PC-3 (cell line): ENCODE measurements around the gene CENPO. TPM values are rescaled to one million over a fixed set of nuclear protein-coding genes. Genes with fewer than 3 reads are reported as not detected.

ENCODE experiments used
- ATAC-seq: fragments of 200-7000 bp; cut with Tn5 transposase; 2 replicates; pipeline ENCODE4 v1.9.1; 2020; ENCODE audit warnings: mild to moderate bottlenecking, moderate library complexity
- BruUV-seq: library from RNA; stranded (reverse); fragments of 400-500 nt; replicated peaks from 2 replicates; lab custom pipeline; 2021; lab: Mats Ljungman, UMichigan
- CTCF ChIA-PET: fragments of 300-600 bp; sonication (Branson Sonifier 250); formaldehyde crosslinking; loops from one replicate; lab custom pipeline; 2022; ENCODE audit warnings: antibody characterized with exemption; lab: Charles Lee
- POLR2A ChIA-PET: fragments of 300-600 bp; sonication (Branson Sonifier 250); formaldehyde crosslinking; loops from one replicate; lab custom pipeline; 2022; ENCODE audit warnings: antibody characterized with exemption; ENCODE audit not compliant: unreplicated experiment; lab: Charles Lee
- DNase-seq: peaks from one replicate; pipeline ENCODE4 v3.0.0-alpha.2; 2015
- H2AFZ ChIP-seq: fragments of 300-600 bp; sonication (generic); 2 replicates; pipeline ENCODE4 v1.6.0; 2016; ENCODE audit warnings: antibody characterized with exemption, low read length
- H3F3A ChIP-seq: fragments of 300-600 bp; sonication (generic); one replicate; pipeline ENCODE4 v1.6.0; 2017; ENCODE audit warnings: antibody characterized with exemption, low read length, control low read depth, mild to moderate bottlenecking; ENCODE audit not compliant: unreplicated experiment
- H3K27ac ChIP-seq: fragments of 300-600 bp; sonication (generic); 2 replicates; pipeline ENCODE4 v1.5.1; 2016; ENCODE audit warnings: mild to moderate bottlenecking, low read length
- H3K27me3 ChIP-seq: fragments of 300-600 bp; sonication (generic); 2 replicates; pipeline ENCODE4 v1.6.1; 2016; ENCODE audit warnings: low read length, mixed read lengths
- H3K36me3 ChIP-seq: fragments of 300-600 bp; sonication (generic); 2 replicates; pipeline ENCODE4 v1.6.1; 2016; ENCODE audit warnings: low read depth, mixed run types, low read length, mixed read lengths
- H3K4me1 ChIP-seq: fragments of 300-600 bp; sonication (generic); 2 replicates; pipeline ENCODE4 v1.5.1; 2016; ENCODE audit warnings: low read length; ENCODE audit not compliant: insufficient read depth
- H3K4me2 ChIP-seq: fragments of 300-600 bp; sonication (generic); 2 replicates; pipeline ENCODE4 v1.6.0; 2016; ENCODE audit warnings: low read length
- H3K4me3 ChIP-seq: fragments of 300-600 bp; sonication (generic); 2 replicates; pipeline ENCODE4 v1.5.1; 2016; ENCODE audit warnings: mild to moderate bottlenecking, low read length, mixed read lengths
- H3K79me2 ChIP-seq: fragments of 300-600 bp; sonication (generic); 2 replicates; pipeline ENCODE4 v1.6.1; 2017; ENCODE audit warnings: low read length, mixed read lengths
- H3K9ac ChIP-seq: fragments of 300-600 bp; sonication (generic); 2 replicates; pipeline ENCODE4 v1.6.0; 2016; ENCODE audit warnings: mild to moderate bottlenecking, low read length
- H3K9me2 ChIP-seq: fragments of 300-600 bp; sonication (generic); replicated peaks from 2 replicates; pipeline ENCODE4 v1.6.1; 2016; ENCODE audit warnings: mixed run types, low read length, mixed read lengths
- H3K9me3 ChIP-seq: fragments of 300-600 bp; sonication (generic); 2 replicates; pipeline ENCODE4 v1.6.1; 2016; ENCODE audit warnings: low read length, mixed read lengths
- H4K20me1 ChIP-seq: fragments of 300-600 bp; sonication (generic); 2 replicates; pipeline ENCODE4 v1.6.1; 2016; ENCODE audit warnings: low read length, mixed read lengths
- EZH2 ChIP-seq: fragments of 300-600 bp; sonication (generic); IDR thresholded peaks from one replicate; pipeline ENCODE4 v1.6.1; 2017; ENCODE audit warnings: antibody characterized with exemption, mild to moderate bottlenecking, low read length; ENCODE audit not compliant: unreplicated experiment
- EZH2phosphoT487 ChIP-seq: fragments of 300-600 bp; sonication (generic); IDR thresholded peaks from 2 replicates; pipeline ENCODE4 v1.6.1; 2018; ENCODE audit warnings: mild to moderate bottlenecking, antibody characterized with exemption, low read length, borderline replicate concordance
- intact Hi-C: fragments of 100-400 bp; cut with micrococcal nuclease; formaldehyde crosslinking; loops from 2 replicates; pipeline ENCODE4 v1.9.0; 2023
- total RNA-seq: library from RNA; depleted of rRNA; stranded (reverse); fragments of >200 nt; gene quantifications from 2 replicates; pipeline ENCODE4 v1.2.3, GENCODE V29; 2014
- TF ChIP-seq, protein P1 (sequence below): fragments of 300-600 bp; sonication (generic); conservative IDR thresholded peaks from 2 replicates; pipeline ENCODE4 v1.5.1; 2017; ENCODE audit warnings: antibody characterized with exemption, low read depth, mild to moderate bottlenecking, low read length

The CENPO gene
- total RNA-seq, 1 experiment from 2014 or later, result 41.4 TPM

DNA sequence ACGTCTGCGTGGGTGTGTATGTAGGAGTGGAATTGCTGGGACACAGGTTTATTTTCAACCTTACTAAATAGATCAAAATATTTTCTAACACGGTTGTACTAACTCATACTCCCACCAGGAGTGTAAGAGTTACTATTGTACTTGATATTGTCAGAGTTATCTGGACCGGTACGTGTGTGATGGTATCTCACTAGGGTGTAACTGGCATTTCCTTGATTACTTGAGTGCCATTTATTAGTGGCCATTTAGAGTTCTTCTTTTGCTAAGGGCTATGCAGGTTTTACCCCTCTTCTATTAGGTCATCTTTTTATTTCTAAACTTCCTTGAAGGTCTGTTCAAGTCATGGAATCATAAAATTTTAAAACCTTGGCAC lies 33.5 kb downstream of the CENPO start:
- Histone ChIP-seq H3F3A (no peaks in the 10 kb centered on the region), H3K4me1 (peaks cover 22% of the 10 kb centered on the region), H2AFZ (no peak overlapping the region), H3K9ac (peak overlapping the region; percentile 3; the same call in 1 of the 2 replicates), H3K27ac (peak overlapping the region; percentile 88), H3K4me3 (no peak overlapping the region), H4K20me1 (no peaks in the 10 kb centered on the region), H3K79me2 (no peaks in the 10 kb centered on the region), H3K9me3 (no peaks in the 10 kb centered on the region), H3K9me2 (no peaks in the 10 kb centered on the region), H3K36me3 (peaks cover 17% of the 10 kb centered on the region), H3K27me3 (no peaks in the 10 kb centered on the region), H3K4me2 (peak overlapping the region; percentile 67)
- BruUV-seq, result no TSS peak
- ChIA-PET CTCF (interaction anchor here (1.3 to 3.1 kb wide), 3 partner anchors 35 to 303 kb away, joined by 3 to 23 read pairs (median 5); partner anchors contain the start of genes CENPO and PTRHD1), POLR2A (interaction anchor here (0.6 kb wide), 1 partner anchor 33 kb away, joined by 4 read pairs; the partner anchor contains the start of gene CENPO)
- ATAC-seq (peak; percentile 13), DNase-seq (no peak)
- intact Hi-C loops, result loop anchor here (1.0 to 2.0 kb wide), 3 partner anchors 34 to 416 kb away; partner anchors contain the start of gene NCOA1
- TF ChIP-seq EZH2 (no peak), EZH2phosphoT487 (no peak)
- TF ChIP-seq, protein P1, sequence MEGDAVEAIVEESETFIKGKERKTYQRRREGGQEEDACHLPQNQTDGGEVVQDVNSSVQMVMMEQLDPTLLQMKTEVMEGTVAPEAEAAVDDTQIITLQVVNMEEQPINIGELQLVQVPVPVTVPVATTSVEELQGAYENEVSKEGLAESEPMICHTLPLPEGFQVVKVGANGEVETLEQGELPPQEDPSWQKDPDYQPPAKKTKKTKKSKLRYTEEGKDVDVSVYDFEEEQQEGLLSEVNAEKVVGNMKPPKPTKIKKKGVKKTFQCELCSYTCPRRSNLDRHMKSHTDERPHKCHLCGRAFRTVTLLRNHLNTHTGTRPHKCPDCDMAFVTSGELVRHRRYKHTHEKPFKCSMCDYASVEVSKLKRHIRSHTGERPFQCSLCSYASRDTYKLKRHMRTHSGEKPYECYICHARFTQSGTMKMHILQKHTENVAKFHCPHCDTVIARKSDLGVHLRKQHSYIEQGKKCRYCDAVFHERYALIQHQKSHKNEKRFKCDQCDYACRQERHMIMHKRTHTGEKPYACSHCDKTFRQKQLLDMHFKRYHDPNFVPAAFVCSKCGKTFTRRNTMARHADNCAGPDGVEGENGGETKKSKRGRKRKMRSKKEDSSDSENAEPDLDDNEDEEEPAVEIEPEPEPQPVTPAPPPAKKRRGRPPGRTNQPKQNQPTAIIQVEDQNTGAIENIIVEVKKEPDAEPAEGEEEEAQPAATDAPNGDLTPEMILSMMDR, result no peak

DNA sequence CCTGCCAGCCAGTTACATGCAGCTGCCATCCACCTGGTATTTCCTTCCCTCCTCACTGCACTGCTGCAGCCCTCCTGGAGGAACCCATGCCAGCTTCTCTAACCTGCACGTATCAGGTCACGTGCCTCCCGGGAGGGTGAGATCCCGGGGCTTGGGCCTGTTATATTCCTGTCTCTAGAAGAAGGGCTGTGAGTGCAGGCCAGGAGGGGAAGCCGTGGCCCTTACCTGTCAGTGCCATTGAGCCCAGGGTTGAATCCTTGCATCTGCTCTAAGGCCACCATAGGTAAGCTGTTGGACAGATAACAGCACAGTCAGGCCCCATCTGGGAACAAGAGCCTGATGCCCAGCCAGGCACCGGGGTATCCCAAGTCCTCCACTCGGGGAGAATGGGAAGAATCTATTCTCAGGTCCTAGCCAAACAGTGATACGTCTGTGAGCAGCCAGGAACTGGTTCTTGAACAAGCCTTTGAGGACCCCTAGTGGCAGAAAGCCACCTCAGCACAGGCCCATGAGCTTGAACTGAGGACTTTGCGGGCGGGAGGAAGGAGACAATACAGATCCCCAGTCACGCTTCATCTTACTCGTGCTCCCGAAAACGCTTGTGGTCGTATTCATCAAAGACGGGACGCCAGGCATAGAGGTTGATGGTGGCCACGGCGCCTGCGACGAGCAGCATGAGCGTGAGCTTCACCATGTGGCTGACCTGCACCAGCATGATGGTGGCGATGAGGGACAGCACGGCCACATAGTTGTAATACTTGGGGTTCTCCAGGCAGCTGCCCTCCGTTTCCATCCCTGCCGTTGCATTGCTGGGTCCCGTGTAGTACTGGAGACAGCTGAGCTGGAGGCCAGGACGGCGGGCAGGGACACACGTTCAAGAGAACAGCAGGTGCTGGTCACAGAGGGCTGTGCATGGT lies 34.4 kb downstream of the CENPO start:
- no peaks in the 10 kb centered on the region for H4K20me1 ChIP-seq
- H3K9ac ChIP-seq, result peak overlapping the region; percentile 3; the same call in 1 of the 2 replicates
- no TSS peak for BruUV-seq
- H3K4me1 ChIP-seq, result peaks cover 22% of the 10 kb centered on the region
- no peaks in the 10 kb centered on the region for H3K27me3 ChIP-seq
- H3K9me2 ChIP-seq, result no peaks in the 10 kb centered on the region
- peak overlapping the region; percentile 88 for H3K27ac ChIP-seq
- no peaks in the 10 kb centered on the region for H3K79me2 ChIP-seq
- no peaks in the 10 kb centered on the region for H3F3A ChIP-seq
- 0 out of 2 replicates have a peak overlapping the region, but pooled peaks have one; percentile 7 for H3K4me2 ChIP-seq
- DNase-seq (peak; percentile 89), ATAC-seq (peak; percentile 88)
- no peak overlapping the region for H3K4me3 ChIP-seq
- intact Hi-C loops, result loop anchor here (1.0 to 2.0 kb wide), 3 partner anchors 35 to 417 kb away; partner anchors contain the start of gene NCOA1
- no peak overlapping the region for H2AFZ ChIP-seq
- ChIA-PET CTCF (interaction anchor here (1.0 to 3.1 kb wide), 5 partner anchors 35 to 418 kb away, joined by 3 to 23 read pairs (median 5); partner anchors contain the start of genes CENPO and PTRHD1), POLR2A (interaction anchor here (0.5 kb wide), 1 partner anchor 304 kb away, joined by 5 read pairs; no protein-coding TSS in a partner anchor)
- no peak for TF ChIP-seq EZH2
- TF ChIP-seq, protein P1, result peak; percentile 95
- no peaks in the 10 kb centered on the region for H3K9me3 ChIP-seq
- H3K36me3 ChIP-seq, result peaks cover 11% of the 10 kb centered on the region
